Thyroid gland (tissue), 4 donors: Measurements from ENCODE around the gene HTR4.

Source experiments
- POLR2A ChIP-seq, 2 donors: fragments of 450-650 bp; IDR thresholded peaks; one replicate each; pipeline ENCODE4 v1.6.1; 2017; ENCODE audit warnings: antibody characterized with exemption in 2 of 2, mild to moderate bottlenecking in 2 of 2, moderate library complexity in 1 of 2
- TF ChIP-seq, protein P1 (sequence below), 6 experiments: fragments of 200-600 bp in 3 of 6; fragments of 450-650 bp in 3 of 6; sonication (generic) in 3 of 6; IDR thresholded peaks; one replicate each; pipeline ENCODE4 v1.5.1; 2016 to 2019; ENCODE audit warnings: antibody characterized with exemption in 6 of 6, mild to moderate bottlenecking in 2 of 6, inconsistent platforms in 1 of 6, moderate library complexity in 1 of 6

- TF ChIP-seq, protein P1, sequence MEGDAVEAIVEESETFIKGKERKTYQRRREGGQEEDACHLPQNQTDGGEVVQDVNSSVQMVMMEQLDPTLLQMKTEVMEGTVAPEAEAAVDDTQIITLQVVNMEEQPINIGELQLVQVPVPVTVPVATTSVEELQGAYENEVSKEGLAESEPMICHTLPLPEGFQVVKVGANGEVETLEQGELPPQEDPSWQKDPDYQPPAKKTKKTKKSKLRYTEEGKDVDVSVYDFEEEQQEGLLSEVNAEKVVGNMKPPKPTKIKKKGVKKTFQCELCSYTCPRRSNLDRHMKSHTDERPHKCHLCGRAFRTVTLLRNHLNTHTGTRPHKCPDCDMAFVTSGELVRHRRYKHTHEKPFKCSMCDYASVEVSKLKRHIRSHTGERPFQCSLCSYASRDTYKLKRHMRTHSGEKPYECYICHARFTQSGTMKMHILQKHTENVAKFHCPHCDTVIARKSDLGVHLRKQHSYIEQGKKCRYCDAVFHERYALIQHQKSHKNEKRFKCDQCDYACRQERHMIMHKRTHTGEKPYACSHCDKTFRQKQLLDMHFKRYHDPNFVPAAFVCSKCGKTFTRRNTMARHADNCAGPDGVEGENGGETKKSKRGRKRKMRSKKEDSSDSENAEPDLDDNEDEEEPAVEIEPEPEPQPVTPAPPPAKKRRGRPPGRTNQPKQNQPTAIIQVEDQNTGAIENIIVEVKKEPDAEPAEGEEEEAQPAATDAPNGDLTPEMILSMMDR (IDR thresholded peaks at IDR 0.05): no peak
- TF ChIP-seq POLR2A (IDR thresholded peaks at IDR 0.05): no peak
Measured at GRCh38 chr5:148455185-148455584, 199.1 kb downstream of the HTR4 start.
